K562 (cell line): ENCODE data around the gene PSAP. TPM values are rescaled to one million over a fixed set of nuclear protein-coding genes. Genes with fewer than 3 reads are reported as not detected.

Experiments used
- ATAC-seq: fragments of 200-7000 bp; cut with Tn5 transposase; 3 replicates; pipeline ENCODE4 v1.9.1; 2020; ENCODE audit warnings: moderate library complexity
- BruUV-seq: library from RNA; stranded (reverse); fragments of 400-500 nt; replicated peaks from 2 replicates; lab custom pipeline; 2021; lab: Mats Ljungman, UMichigan
- CTCF ChIA-PET: fragments of 300-600 bp; formaldehyde crosslinking; extraction: SDS; loops from one replicate; lab custom pipeline; 2021; ENCODE audit warnings: low intra/inter-chr PET ratio; lab: Yijun Ruan, JAX
- POLR2A ChIA-PET: fragments of 300-600, 350-650 bp; sonication (Branson Sonifier 250); formaldehyde crosslinking; extraction: SDS; loops from one replicate; lab custom pipeline; 2021; ENCODE audit warnings: antibody characterized with exemption, inconsistent platforms; lab: Yijun Ruan, JAX
- DNase-seq, 4 experiments: peaks; one replicate each; pipeline versions ENCODE4 v3.0.0 to v3.0.0-alpha.2; 2011 to 2018; ENCODE audit warnings: low spot score in 3 of 4, mixed read lengths in 3 of 4; ENCODE audit errors: extremely low read depth in 1 of 4
- FAIRE-seq: peaks from 2 replicates; lab custom pipeline; 2011; peaks lifted over from hg19 to GRCh38; lab: Jason Lieb, UNC
- H2AFZ ChIP-seq: 2 replicates; pipeline ENCODE4 v1.6.0; 2011; ENCODE audit warnings: low read depth, low read length, control low read depth, inconsistent platforms
- H3K27ac ChIP-seq: fragments of 200-600 bp; 3 replicates; pipeline ENCODE4 v1.8.0; 2011; ENCODE audit warnings: low read depth, mild to moderate bottlenecking, control low read depth, inconsistent platforms, low read length, moderate library complexity, mixed read lengths; ENCODE audit errors: extremely low read depth
- H3K27me3 ChIP-seq, 2 experiments: fragments of 300-600 bp in 1 of 2; 2 replicates in 1 of 2; 3 replicates in 1 of 2; pipeline versions ENCODE4 v1.6.0 to v1.8.0; 2011; ENCODE audit warnings: inconsistent platforms in 2 of 2, low read length in 2 of 2, mild to moderate bottlenecking in 1 of 2, mixed read lengths in 1 of 2, moderate library complexity in 1 of 2; ENCODE audit not compliant: control insufficient read depth in 2 of 2, insufficient read depth in 2 of 2
- H3K36me3 ChIP-seq: fragments of 300-600 bp; 3 replicates; pipeline ENCODE4 v1.8.0; 2011; ENCODE audit warnings: mild to moderate bottlenecking, low read length, inconsistent platforms; ENCODE audit not compliant: control insufficient read depth, insufficient read depth
- H3K4me1 ChIP-seq, 2 experiments: fragments of 200-600 bp in 1 of 2; replicated peaks in 1 of 2; 2 replicates in 1 of 2; 3 replicates in 1 of 2; pipeline versions ENCODE4 v1.5.1 to v1.8.0; 2011; ENCODE audit warnings: inconsistent platforms in 2 of 2, low read length in 2 of 2, mild to moderate bottlenecking in 1 of 2, mixed read lengths in 1 of 2, moderate library complexity in 1 of 2; ENCODE audit not compliant: control insufficient read depth in 2 of 2, insufficient read depth in 2 of 2
- H3K4me2 ChIP-seq: 2 replicates; pipeline ENCODE4 v1.6.1; 2011; ENCODE audit warnings: low read length, control low read depth, inconsistent platforms, mixed read lengths; ENCODE audit not compliant: insufficient read depth
- H3K4me3 ChIP-seq: fragments of 200-600 bp; sonication (generic), shearing (Covaris generic); 2 replicates; pipeline ENCODE4 v1.5.1; 2016; ENCODE audit warnings: control low read depth, inconsistent platforms
- H3K79me2 ChIP-seq: fragments of 200-600 bp; 3 replicates; pipeline ENCODE4 v1.8.0; 2011; ENCODE audit warnings: low read length, inconsistent platforms; ENCODE audit not compliant: control insufficient read depth, insufficient read depth
- H3K9ac ChIP-seq, 2 experiments: 2 replicates each; pipeline versions ENCODE4 v1.6.0 to v1.6.1; 2011; ENCODE audit warnings: low read depth in 2 of 2, low read length in 2 of 2, control low read depth in 1 of 2, inconsistent platforms in 1 of 2, mild to moderate bottlenecking in 1 of 2, mixed read lengths in 1 of 2; ENCODE audit not compliant: insufficient read depth in 1 of 2
- H3K9me1 ChIP-seq: one replicate; pipeline ENCODE4 v1.6.0; 2011; ENCODE audit warnings: inconsistent platforms, mild to moderate bottlenecking, low read length, moderate library complexity; ENCODE audit not compliant: control insufficient read depth, insufficient read depth
- H3K9me3 ChIP-seq: replicated peaks from 2 replicates; pipeline ENCODE4 v1.5.1; 2011; ENCODE audit warnings: low read depth, low read length, inconsistent platforms; ENCODE audit not compliant: control insufficient read depth, insufficient read depth
- H4K20me1 ChIP-seq: replicated peaks from 2 replicates; pipeline ENCODE4 v1.6.1; 2011; ENCODE audit warnings: low read length, inconsistent platforms, mixed read lengths; ENCODE audit not compliant: control insufficient read depth, insufficient read depth
- CHD1 ChIP-seq: fragments of 200-600 bp; sonication (generic); IDR thresholded peaks from one replicate; pipeline ENCODE4 v1.6.1; 2012; ENCODE audit warnings: mild to moderate bottlenecking, moderate library complexity, low read length, inconsistent platforms
- DIDO1 ChIP-seq: fragments of 450-650 bp; IDR thresholded peaks from 2 replicates; pipeline ENCODE4 v1.6.1; 2016; ENCODE audit warnings: low read depth, missing biosample characterization, missing genetic modification characterization
- EWSR1 ChIP-seq: fragments of 450-650 bp; IDR thresholded peaks from 2 replicates; pipeline ENCODE4 v1.6.1; 2018; ENCODE audit warnings: borderline replicate concordance, mild to moderate bottlenecking, low read depth, moderate library complexity; ENCODE audit not compliant: partially characterized antibody
- GABPB1 ChIP-seq: sonication (generic); formaldehyde crosslinking; IDR thresholded peaks from 2 replicates; pipeline ENCODE4 v1.8.0; 2022; ENCODE audit warnings: mild to moderate bottlenecking, missing genetic modification reagents
- HDAC6 ChIP-seq: IDR thresholded peaks from 2 replicates; pipeline ENCODE4 v1.6.1; 2012; ENCODE audit warnings: low read depth, mild to moderate bottlenecking, control low read depth, inconsistent platforms, low read length, moderate library complexity
- MECOM ChIP-seq: fragments of 250-450 bp; sonication (Bioruptor Pico); IDR thresholded peaks from 2 replicates; pipeline ENCODE4 v1.8.0; 2022; ENCODE audit warnings: inconsistent platforms
- MEIS2 ChIP-seq: fragments of 450-650 bp; IDR thresholded peaks from 2 replicates; pipeline ENCODE4 v1.6.1; 2014; ENCODE audit warnings: mild to moderate bottlenecking; ENCODE audit not compliant: partially characterized antibody
- NRF1 ChIP-seq, 2 experiments: fragments of 450-650 bp; IDR thresholded peaks in 1 of 2; conservative IDR thresholded peaks in 1 of 2; 2 replicates each; pipeline ENCODE4 v1.6.1; 2014; ENCODE audit warnings: mild to moderate bottlenecking in 2 of 2
- SMAD1 ChIP-seq: fragments of 150-350 bp; IDR thresholded peaks from 2 replicates; pipeline ENCODE4 v1.6.1; 2014; ENCODE audit warnings: low read length, low read depth; ENCODE audit not compliant: partially characterized antibody
- XRCC4 ChIP-seq: IDR thresholded peaks from one replicate; pipeline ENCODE4 v1.6.1; 2011; ENCODE audit not compliant: insufficient read depth, insufficient read length; ENCODE audit errors: extremely low read depth
- ZNF384 ChIP-seq: IDR thresholded peaks from 2 replicates; pipeline ENCODE4 v1.6.1; 2012; ENCODE audit warnings: low read depth, low read length, improper control_type of control experiment
- ZNF436 ChIP-seq: fragments of 250-450, 450-650 bp; sonication (Bioruptor Pico); formaldehyde crosslinking; IDR thresholded peaks from 2 replicates; pipeline ENCODE4 v1.7.0; 2020; ENCODE audit warnings: mild to moderate bottlenecking
- WGBS: fragments of 100-300 bp; shearing (Covaris generic); methylation state at CpG from one replicate; pipeline ENCODE4 v1.1.6; 2016; ENCODE audit warnings: low coverage, mixed read lengths; ENCODE audit not compliant: insufficient coverage; ENCODE audit errors: missing lambda C conversion rate; 5-methylcytosine and 5-hydroxymethylcytosine counted together
- in situ Hi-C: fragments of 300-500 bp; cut with MboI; formaldehyde crosslinking; loops from 4 replicates; pipeline ENCODE4 v1.15.0; 2018; ENCODE audit warnings: inconsistent platforms, mixed read lengths
- intact Hi-C: fragments of 100-400 bp; cut with micrococcal nuclease; formaldehyde crosslinking; loops from 2 replicates; pipeline ENCODE4 v1.14.2; 2022
- polyA plus RNA-seq, 8 experiments: library from polyadenylated mRNA; depleted of rRNA in 4 of 8; stranded (reverse) in 5 of 8; unstranded in 3 of 8; fragments of >200 nt; fragmentation: Nextera tagmentation in 2 of 8; fragmentation: Illumina TruSeq in 1 of 8; extraction: Ambion mirVana in 2 of 8; extraction: Trizol in 1 of 8; gene quantifications; 2 replicates each; pipeline versions ENCODE4 v1.2.1 to v1.2.3, GENCODE V29; 2011 to 2014; ENCODE audit warnings: inconsistent platforms in 1 of 8, missing spikeins in 1 of 8
- total RNA-seq, 7 experiments: library from RNA; depleted of rRNA in 6 of 7; stranded (reverse); fragments of >200 nt in 6 of 7; fragmentation: Illumina TruSeq in 2 of 7; extraction: Trizol in 2 of 7; gene quantifications; 2 replicates each; pipeline versions ENCODE4 v1.2.1 to v1.2.3, GENCODE V29; 2011 to 2021; ENCODE audit warnings: low replicate concordance in 1 of 7
- TF ChIP-seq, protein P1 (sequence below): fragments of 250-450 bp; sonication (Bioruptor Pico); IDR thresholded peaks from 2 replicates; pipeline ENCODE4 v1.5.1; 2021; ENCODE audit warnings: mild to moderate bottlenecking
- TF ChIP-seq, protein P2 (sequence below): sonication (generic); formaldehyde crosslinking; IDR thresholded peaks from 2 replicates; pipeline ENCODE4 v1.8.0; 2023; ENCODE audit warnings: mild to moderate bottlenecking, missing genetic modification reagents
- TF ChIP-seq, protein P3 (sequence below): sonication (generic); formaldehyde crosslinking; IDR thresholded peaks from 2 replicates; pipeline ENCODE4 v1.8.1; 2022; ENCODE audit warnings: missing genetic modification reagents
- TF ChIP-seq, protein P4 (sequence below): sonication (generic); formaldehyde crosslinking; IDR thresholded peaks from 2 replicates; pipeline ENCODE4 v1.9.0; 2022; ENCODE audit warnings: mild to moderate bottlenecking, missing genetic modification reagents

PSAP gene
- total and polyA plus RNA-seq, 9 of the 15 experiments (the other 6 are each of a cell fraction or from before 2014, with no cell fraction given), result 245 to 700 (median 429) TPM

DNA sequence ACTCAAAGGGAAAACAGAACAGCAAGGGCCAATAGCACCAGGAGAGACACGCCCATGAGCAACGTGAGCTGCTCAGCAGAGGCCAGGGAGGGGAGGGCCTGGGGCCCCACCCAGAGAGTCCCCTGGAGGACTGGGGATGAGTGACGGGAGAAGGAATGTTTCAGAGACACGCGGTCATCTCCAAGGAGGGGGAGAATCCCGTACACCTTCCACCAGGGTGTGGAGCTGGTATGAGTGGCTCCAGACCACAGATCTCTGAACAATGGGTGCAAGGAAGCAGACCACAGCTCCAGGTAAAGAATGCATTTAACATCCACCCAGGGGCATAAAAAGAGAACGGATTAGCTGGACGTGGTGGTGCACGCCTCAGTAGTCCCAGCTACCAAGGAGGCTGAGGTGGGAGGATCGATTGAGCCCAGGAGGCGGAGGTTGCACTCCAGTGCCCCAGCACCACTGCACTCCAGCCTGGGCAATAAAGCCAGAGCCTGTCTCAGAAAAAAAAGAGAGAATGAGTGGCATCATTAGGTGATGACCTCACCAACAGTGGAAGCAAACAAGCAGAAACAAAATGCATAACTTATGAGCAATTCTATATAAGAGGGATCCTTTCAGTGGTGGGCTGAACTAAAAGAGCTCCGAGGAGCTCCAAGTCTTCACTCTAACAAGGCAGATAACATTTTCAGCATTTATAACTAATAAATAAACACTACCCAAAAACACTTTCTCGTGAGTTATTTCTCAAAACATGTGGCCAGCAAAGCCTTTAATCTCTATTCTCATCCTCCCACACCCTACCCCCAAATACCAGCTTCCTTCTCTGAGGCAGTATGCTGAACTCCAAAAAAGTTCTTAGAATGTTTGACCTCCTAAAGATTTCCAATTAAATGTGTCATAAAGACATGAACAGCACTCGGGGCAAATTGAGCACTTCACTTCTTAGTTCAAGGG is 12.5 kb downstream of the PSAP start:
- ATAC-seq (peak; percentile 86), DNase-seq (peak; percentile 74 to 84 (median 78)), FAIRE-seq (peak; percentile 69)
- POLR2A ChIA-PET, result interaction anchor here (0.5 to 8.5 kb wide), 27 partner anchors 9 to 1979 kb away, joined by 3 to 97 read pairs (median 3); partner anchors contain the start of gene PSAP
- peak overlapping the region; percentile 2 to 83; a peak in 2 of 4 replicates for H3K9ac ChIP-seq
- no peaks in the 10 kb centered on the region for H3K9me3 ChIP-seq
- H3K36me3 ChIP-seq, result peaks cover 46% of the 10 kb centered on the region
- H2AFZ ChIP-seq, result no peak overlapping the region
- peak overlapping the region; percentile 18; the same call in 1 of the 3 replicates for H3K27ac ChIP-seq
- peaks cover 83% of the 10 kb centered on the region for H4K20me1 ChIP-seq
- no TSS peak for BruUV-seq
- H3K79me2 ChIP-seq, result peaks cover 99% of the 10 kb centered on the region
- H3K4me2 ChIP-seq, result peak overlapping the region; percentile 40; the same call in 1 of the 2 replicates
- CTCF ChIA-PET, result interaction anchor here (0.6 to 2.3 kb wide), 4 partner anchors 55 to 210 kb away, joined by 3 to 24 read pairs (median 8); no protein-coding TSS in a partner anchor
- H3K9me1 ChIP-seq, result peaks cover 32% of the 10 kb centered on the region
- in situ Hi-C loops (loop anchor here (5.0 kb wide), 1 partner anchor 49 kb away; no protein-coding TSS in a partner anchor), intact Hi-C loops (no loop called here)
- H3K27me3 ChIP-seq, result no peaks in the 10 kb centered on the region
- 31% methylated on average over 14 of the region's 14 CpGs for WGBS
- H3K4me1 ChIP-seq, result peaks cover 32 to 49% of the 10 kb centered on the region in 2 experiments; a peak in 4 of 5 replicates
- H3K4me3 ChIP-seq, result no peak overlapping the region
- no peak for TF ChIP-seq XRCC4
- TF ChIP-seq SMAD1, result no peak
- no peak for TF ChIP-seq ZNF436 (CRISPR knock-in tag)
- TF ChIP-seq HDAC6, result no peak
- no peak for TF ChIP-seq MECOM (CRISPR knock-in tag)
- TF ChIP-seq CHD1, result no peak
- TF ChIP-seq, protein P1, sequence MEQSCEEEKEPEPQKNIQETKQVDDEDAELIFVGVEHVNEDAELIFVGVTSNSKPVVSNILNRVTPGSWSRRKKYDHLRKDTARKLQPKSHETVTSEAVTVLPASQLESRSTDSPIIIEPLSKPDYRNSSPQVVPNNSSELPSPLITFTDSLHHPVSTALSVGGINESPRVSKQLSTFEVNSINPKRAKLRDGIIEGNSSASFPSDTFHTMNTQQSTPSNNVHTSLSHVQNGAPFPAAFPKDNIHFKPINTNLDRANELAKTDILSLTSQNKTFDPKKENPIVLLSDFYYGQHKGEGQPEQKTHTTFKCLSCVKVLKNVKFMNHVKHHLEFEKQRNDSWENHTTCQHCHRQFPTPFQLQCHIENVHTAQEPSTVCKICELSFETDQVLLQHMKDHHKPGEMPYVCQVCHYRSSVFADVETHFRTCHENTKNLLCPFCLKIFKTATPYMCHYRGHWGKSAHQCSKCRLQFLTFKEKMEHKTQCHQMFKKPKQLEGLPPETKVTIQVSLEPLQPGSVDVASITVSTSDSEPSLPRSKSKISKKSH (CRISPR knock-in tag), result no peak
- TF ChIP-seq ZNF384, result 0 out of 2 replicates have a peak, but pooled peaks have one; percentile 12
- TF ChIP-seq MEIS2, result peak; percentile 14
- TF ChIP-seq EWSR1, result no peak
- TF ChIP-seq, protein P2, sequence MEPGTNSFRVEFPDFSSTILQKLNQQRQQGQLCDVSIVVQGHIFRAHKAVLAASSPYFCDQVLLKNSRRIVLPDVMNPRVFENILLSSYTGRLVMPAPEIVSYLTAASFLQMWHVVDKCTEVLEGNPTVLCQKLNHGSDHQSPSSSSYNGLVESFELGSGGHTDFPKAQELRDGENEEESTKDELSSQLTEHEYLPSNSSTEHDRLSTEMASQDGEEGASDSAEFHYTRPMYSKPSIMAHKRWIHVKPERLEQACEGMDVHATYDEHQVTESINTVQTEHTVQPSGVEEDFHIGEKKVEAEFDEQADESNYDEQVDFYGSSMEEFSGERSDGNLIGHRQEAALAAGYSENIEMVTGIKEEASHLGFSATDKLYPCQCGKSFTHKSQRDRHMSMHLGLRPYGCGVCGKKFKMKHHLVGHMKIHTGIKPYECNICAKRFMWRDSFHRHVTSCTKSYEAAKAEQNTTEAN (CRISPR knock-in tag), result no peak
- TF ChIP-seq GABPB1 (CRISPR knock-in tag), result peak; percentile 48; the same call in 1 of the 2 replicates
- TF ChIP-seq, protein P3, sequence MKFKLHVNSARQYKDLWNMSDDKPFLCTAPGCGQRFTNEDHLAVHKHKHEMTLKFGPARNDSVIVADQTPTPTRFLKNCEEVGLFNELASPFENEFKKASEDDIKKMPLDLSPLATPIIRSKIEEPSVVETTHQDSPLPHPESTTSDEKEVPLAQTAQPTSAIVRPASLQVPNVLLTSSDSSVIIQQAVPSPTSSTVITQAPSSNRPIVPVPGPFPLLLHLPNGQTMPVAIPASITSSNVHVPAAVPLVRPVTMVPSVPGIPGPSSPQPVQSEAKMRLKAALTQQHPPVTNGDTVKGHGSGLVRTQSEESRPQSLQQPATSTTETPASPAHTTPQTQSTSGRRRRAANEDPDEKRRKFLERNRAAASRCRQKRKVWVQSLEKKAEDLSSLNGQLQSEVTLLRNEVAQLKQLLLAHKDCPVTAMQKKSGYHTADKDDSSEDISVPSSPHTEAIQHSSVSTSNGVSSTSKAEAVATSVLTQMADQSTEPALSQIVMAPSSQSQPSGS, result no peak
- TF ChIP-seq NRF1 (conservative IDR thresholded peaks at IDR 0.05 in 1 of 2, IDR thresholded peaks at IDR 0.05 in 1 of 2), result peak; percentile 51 to 65; a peak in 3 of 4 replicates
- TF ChIP-seq DIDO1 (tag), result no peak
- TF ChIP-seq, protein P4, sequence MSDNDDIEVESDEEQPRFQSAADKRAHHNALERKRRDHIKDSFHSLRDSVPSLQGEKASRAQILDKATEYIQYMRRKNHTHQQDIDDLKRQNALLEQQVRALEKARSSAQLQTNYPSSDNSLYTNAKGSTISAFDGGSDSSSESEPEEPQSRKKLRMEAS (CRISPR knock-in tag), result 0 out of 2 replicates have a peak, but pooled peaks have one; percentile 14
